HCT116 (cell line): Measurements from ENCODE around the gene CCNK. TPM values are rescaled to one million over a fixed set of nuclear protein-coding genes. Genes with fewer than 3 reads are reported as not detected.

Experiments
- ATAC-seq: fragments of 200-7000 bp; cut with Tn5 transposase; 2 replicates; pipeline ENCODE4 v1.9.1; 2020; ENCODE audit warnings: mild to moderate bottlenecking, moderate library complexity
- BruUV-seq: library from RNA; stranded (reverse); fragments of 400-500 nt; replicated peaks from 2 replicates; lab custom pipeline; 2021; lab: Mats Ljungman, UMichigan
- CTCF ChIA-PET: fragments of 300-600 bp; sonication (Branson Sonifier 250); formaldehyde crosslinking; loops from one replicate; lab custom pipeline; 2021; ENCODE audit warnings: antibody characterized with exemption; lab: Charles Lee
- POLR2A ChIA-PET: fragments of 300-600, 350-600 bp; sonication (Branson Sonifier 250); formaldehyde crosslinking; loops from one replicate; lab custom pipeline; 2021; ENCODE audit warnings: antibody characterized with exemption; lab: Charles Lee
- RAD21 ChIA-PET, 2 experiments: fragments of 300-600 bp; sonication (Branson Sonifier 250); formaldehyde crosslinking; loops; one replicate each; lab custom pipeline; 2023; ENCODE audit warnings: low total read pairs in 2 of 2; ENCODE audit not compliant: uncharacterized antibody in 2 of 2, unreplicated experiment in 2 of 2, low non-redundant PET in 1 of 2; lab: Charles Lee
- DNase-seq: peaks from one replicate; pipeline ENCODE4 v3.0.0-alpha.2; 2010; ENCODE audit warnings: low read depth, low spot score
- H2AFZ ChIP-seq: fragments of 200-600 bp; shearing (Covaris generic), sonication (generic); 2 replicates; pipeline ENCODE4 v1.6.1; 2017; ENCODE audit warnings: low read depth, mixed run types, mixed read lengths, antibody characterized with exemption, low read length; ENCODE audit not compliant: poor library complexity, severe bottlenecking
- H3K27ac ChIP-seq: 2 replicates; pipeline ENCODE4 v1.5.1; 2012; ENCODE audit warnings: low read depth, low read length
- H3K27me3 ChIP-seq: fragments of 200-600 bp; sonication (generic); 2 replicates; pipeline ENCODE4 v1.6.1; 2016; ENCODE audit warnings: mixed run types, low read length, mixed read lengths; ENCODE audit not compliant: insufficient read depth
- H3K36me3 ChIP-seq, 2 experiments: fragments of 200-500 bp in 1 of 2; fragments of 200-600 bp in 1 of 2; sonication (Bioruptor generic) in 1 of 2; sonication (generic) in 1 of 2; 2 replicates each; pipeline versions ENCODE4 v1.5.1 to v1.6.1; 2014 to 2016; ENCODE audit warnings: low read length in 2 of 2, inconsistent platforms in 1 of 2, mixed read lengths in 1 of 2, mixed run types in 1 of 2; ENCODE audit not compliant: insufficient read depth in 2 of 2, control insufficient read depth in 1 of 2
- H3K4me1 ChIP-seq, 2 experiments: fragments of 200-600 bp in 1 of 2; sonication (generic) in 1 of 2; 2 replicates each; pipeline versions ENCODE4 v1.5.1 to v1.6.1; 2012 to 2017; ENCODE audit warnings: low read length in 2 of 2, inconsistent platforms in 1 of 2, mild to moderate bottlenecking in 1 of 2, mixed read lengths in 1 of 2, mixed run types in 1 of 2, moderate library complexity in 1 of 2; ENCODE audit not compliant: insufficient read depth in 2 of 2, control insufficient read depth in 1 of 2
- H3K4me2 ChIP-seq: fragments of 200-600 bp; sonication (generic); 2 replicates; pipeline ENCODE4 v1.6.1; 2017; ENCODE audit warnings: mixed run types, low read length, mixed read lengths
- H3K4me3 ChIP-seq, 2 experiments: fragments of 200-600 bp in 1 of 2; sonication (generic) in 1 of 2; replicated peaks in 1 of 2; 2 replicates each; pipeline ENCODE4 v1.5.1; 2011 to 2016; ENCODE audit warnings: low read length in 2 of 2, control low read depth in 1 of 2, low read depth in 1 of 2, mild to moderate bottlenecking in 1 of 2, mixed read lengths in 1 of 2, mixed run types in 1 of 2
- H3K79me2 ChIP-seq: fragments of 200-600 bp; sonication (generic); 2 replicates; pipeline ENCODE4 v1.6.1; 2017; ENCODE audit warnings: mild to moderate bottlenecking, mixed run types, low read length, moderate library complexity, mixed read lengths; ENCODE audit not compliant: insufficient read depth
- H3K9ac ChIP-seq: fragments of 200-600 bp; sonication (generic); 2 replicates; pipeline ENCODE4 v1.6.1; 2016; ENCODE audit warnings: low read length, mixed read lengths
- H3K9me2 ChIP-seq: fragments of 200-600 bp; sonication (generic), shearing (Covaris generic); 2 replicates; pipeline ENCODE4 v1.6.1; 2017; ENCODE audit warnings: mixed run types, mild to moderate bottlenecking, moderate library complexity; ENCODE audit not compliant: insufficient read depth
- H3K9me3 ChIP-seq, 2 experiments: fragments of 200-500 bp in 1 of 2; fragments of 200-600 bp in 1 of 2; sonication (Bioruptor generic) in 1 of 2; sonication (generic) in 1 of 2; 2 replicates each; pipeline ENCODE4 v1.6.1; 2014 to 2017; ENCODE audit warnings: low read length in 2 of 2, mixed read lengths in 2 of 2, inconsistent platforms in 1 of 2, low read depth in 1 of 2, mild to moderate bottlenecking in 1 of 2, mixed run types in 1 of 2, moderate library complexity in 1 of 2; ENCODE audit not compliant: control insufficient read depth in 1 of 2, insufficient read depth in 1 of 2
- H4K20me1 ChIP-seq: fragments of 200-600 bp; sonication (generic), shearing (Covaris generic); 2 replicates; pipeline ENCODE4 v1.6.1; 2017; ENCODE audit warnings: mixed run types, mild to moderate bottlenecking, moderate library complexity; ENCODE audit not compliant: insufficient read depth
- CBX3 ChIP-seq: IDR thresholded peaks from 2 replicates; pipeline ENCODE4 v1.6.1; 2012; ENCODE audit warnings: low read depth
- CEBPB ChIP-seq: IDR thresholded peaks from 2 replicates; pipeline ENCODE4 v1.6.1; 2012; ENCODE audit warnings: low read depth
- CTCF ChIP-seq, 3 experiments: fragments of 200-600 bp in 1 of 3; sonication (generic) in 1 of 3; IDR thresholded peaks in 2 of 3; conservative IDR thresholded peaks in 1 of 3; 2 replicates each; pipeline ENCODE4 v1.5.1; 2012 to 2017; ENCODE audit warnings: low read depth in 2 of 3, low read length in 2 of 3, antibody characterized with exemption in 1 of 3, borderline replicate concordance in 1 of 3, control low read depth in 1 of 3, mild to moderate bottlenecking in 1 of 3, mixed read lengths in 1 of 3, mixed run types in 1 of 3, moderate library complexity in 1 of 3; ENCODE audit not compliant: insufficient read depth in 1 of 3
- EGR1 ChIP-seq: IDR thresholded peaks from 2 replicates; pipeline ENCODE4 v1.6.1; 2012; ENCODE audit warnings: low read depth
- ELF1 ChIP-seq: IDR thresholded peaks from 2 replicates; pipeline ENCODE4 v1.6.1; 2012; ENCODE audit warnings: low read depth, borderline replicate concordance
- EZH2 ChIP-seq: fragments of 200-600 bp; sonication (generic); IDR thresholded peaks from 2 replicates; pipeline ENCODE4 v1.6.1; 2017; ENCODE audit warnings: antibody characterized with exemption, mixed run types
- EZH2phosphoT487 ChIP-seq: fragments of 200-600 bp; IDR thresholded peaks from 2 replicates; pipeline ENCODE4 v1.6.1; 2018; ENCODE audit warnings: antibody characterized with exemption, borderline replicate concordance
- FOSL1 ChIP-seq: IDR thresholded peaks from 2 replicates; pipeline ENCODE4 v1.6.1; 2012; ENCODE audit warnings: low read depth
- JUND ChIP-seq: IDR thresholded peaks from 2 replicates; pipeline ENCODE4 v1.6.1; 2012
- POLR2AphosphoS5 ChIP-seq: IDR thresholded peaks from 2 replicates; pipeline ENCODE4 v1.6.1; 2011; ENCODE audit warnings: mild to moderate bottlenecking, low read depth, low read length, moderate library complexity
- RAD21 ChIP-seq: IDR thresholded peaks from 2 replicates; pipeline ENCODE4 v1.6.1; 2012; ENCODE audit warnings: low read depth, mild to moderate bottlenecking
- REST ChIP-seq: IDR thresholded peaks from 2 replicates; pipeline ENCODE4 v1.6.1; 2012; ENCODE audit warnings: low read depth
- SIN3A ChIP-seq: IDR thresholded peaks from 2 replicates; pipeline ENCODE4 v1.6.1; 2012; ENCODE audit warnings: low read depth
- SP1 ChIP-seq: IDR thresholded peaks from 2 replicates; pipeline ENCODE4 v1.6.1; 2012; ENCODE audit warnings: low read depth
- SRF ChIP-seq: IDR thresholded peaks from 2 replicates; pipeline ENCODE4 v1.6.1; 2012; ENCODE audit warnings: low read depth
- TCF7L2 ChIP-seq: IDR thresholded peaks from 2 replicates; pipeline ENCODE4 v1.7.0; 2011; ENCODE audit warnings: borderline replicate concordance, inconsistent platforms; ENCODE audit not compliant: insufficient read depth, insufficient read length; ENCODE audit errors: extremely low read depth
- YY1 ChIP-seq: IDR thresholded peaks from 2 replicates; pipeline ENCODE4 v1.6.1; 2011; ENCODE audit warnings: low read length, low read depth, moderate library complexity, mild to moderate bottlenecking; ENCODE audit not compliant: insufficient replicate concordance; ENCODE audit errors: extremely low read depth
- ZBTB33 ChIP-seq: IDR thresholded peaks from 2 replicates; pipeline ENCODE4 v1.6.1; 2011; ENCODE audit warnings: mild to moderate bottlenecking, low read length, moderate library complexity; ENCODE audit not compliant: insufficient replicate concordance; ENCODE audit errors: extremely low read depth
- ZFX ChIP-seq: fragments of 450-650 bp; IDR thresholded peaks from 2 replicates; pipeline ENCODE4 v1.6.1; 2017
- ZNF274 ChIP-seq: fragments of 200-500 bp; sonication (Bioruptor generic); IDR thresholded peaks from 2 replicates; pipeline ENCODE4 v1.6.1; 2014; ENCODE audit warnings: mild to moderate bottlenecking, low read depth, low read length, inconsistent platforms
- intact Hi-C: fragments of 100-400 bp; cut with micrococcal nuclease; formaldehyde crosslinking; loops from 2 replicates; pipeline ENCODE4 v1.10.0; 2022
- total RNA-seq: library from RNA; stranded (reverse); gene quantifications from one replicate; pipeline ENCODE4 v1.2.1, GENCODE V29; 2021; ENCODE audit not compliant: unreplicated experiment

The CCNK gene
- total RNA-seq, 1 experiment from 2014 or later: 68.2 TPM

- DNase-seq (no peak), ATAC-seq (no peak)
- peaks cover 0 to 1% of the 10 kb centered on the region in 2 experiments; a peak in 2 of 4 replicates for H3K4me1 ChIP-seq
- RAD21 ChIA-PET: no interaction called here
- CTCF ChIA-PET: no interaction called here
- no peaks in the 10 kb centered on the region for H3K27me3 ChIP-seq
- no peak overlapping the region for H3K27ac ChIP-seq
- TF ChIP-seq EZH2 (no peak), SRF (no peak), CTCF (IDR thresholded peaks at IDR 0.05 in 2 of 3, conservative IDR thresholded peaks at IDR 0.05 in 1 of 3; ENCODE audit: borderline replicate concordance in 1 of 3, insufficient read depth in 1 of 3, low read depth in 2 of 3, low read length in 2 of 3) (no peak), ELF1 (no peak), SP1 (no peak), POLR2AphosphoS5 (no peak), ZNF274 (no peak), CBX3 (no peak), ZFX (no peak), CEBPB (no peak), TCF7L2 (no peak), SIN3A (no peak), JUND (no peak), ZBTB33 (no peak), REST (no peak), FOSL1 (no peak), YY1 (no peak), RAD21 (no peak), EGR1 (no peak), EZH2phosphoT487 (no peak)
- intact Hi-C loops: no loop called here
- H2AFZ ChIP-seq: no peak overlapping the region
- H3K9me3 ChIP-seq: no peaks in the 10 kb centered on the region
- no peaks in the 10 kb centered on the region for H3K36me3 ChIP-seq
- H3K79me2 ChIP-seq: peaks cover 30% of the 10 kb centered on the region
- H4K20me1 ChIP-seq: no peaks in the 10 kb centered on the region
- POLR2A ChIA-PET: no interaction called here
- H3K9ac ChIP-seq: no peak overlapping the region
- no peak overlapping the region for H3K4me3 ChIP-seq
- BruUV-seq: no TSS peak
- H3K9me2 ChIP-seq: no peaks in the 10 kb centered on the region
- no peak overlapping the region for H3K4me2 ChIP-seq
Measured at GRCh38 chr14:99549684-99550083, 68.5 kb downstream of the CCNK start.
